HG03342 (cell line): Measurements from ENCODE around the gene ZNF468.
"Not testable (repeated sequence)": the region's sequence is repeated elsewhere in the genome, so short reads cannot be mapped to it uniquely, and the experiment has no call there.

ENCODE experiments used
- ATAC-seq: cut with Tn5 transposase; IDR thresholded peaks from one replicate; pipeline ENCODE4 v1.9.1; 2021; ENCODE audit warnings: mild to moderate bottlenecking, moderate library complexity; ENCODE audit not compliant: unreplicated experiment

ZNF468 gene

DNA sequence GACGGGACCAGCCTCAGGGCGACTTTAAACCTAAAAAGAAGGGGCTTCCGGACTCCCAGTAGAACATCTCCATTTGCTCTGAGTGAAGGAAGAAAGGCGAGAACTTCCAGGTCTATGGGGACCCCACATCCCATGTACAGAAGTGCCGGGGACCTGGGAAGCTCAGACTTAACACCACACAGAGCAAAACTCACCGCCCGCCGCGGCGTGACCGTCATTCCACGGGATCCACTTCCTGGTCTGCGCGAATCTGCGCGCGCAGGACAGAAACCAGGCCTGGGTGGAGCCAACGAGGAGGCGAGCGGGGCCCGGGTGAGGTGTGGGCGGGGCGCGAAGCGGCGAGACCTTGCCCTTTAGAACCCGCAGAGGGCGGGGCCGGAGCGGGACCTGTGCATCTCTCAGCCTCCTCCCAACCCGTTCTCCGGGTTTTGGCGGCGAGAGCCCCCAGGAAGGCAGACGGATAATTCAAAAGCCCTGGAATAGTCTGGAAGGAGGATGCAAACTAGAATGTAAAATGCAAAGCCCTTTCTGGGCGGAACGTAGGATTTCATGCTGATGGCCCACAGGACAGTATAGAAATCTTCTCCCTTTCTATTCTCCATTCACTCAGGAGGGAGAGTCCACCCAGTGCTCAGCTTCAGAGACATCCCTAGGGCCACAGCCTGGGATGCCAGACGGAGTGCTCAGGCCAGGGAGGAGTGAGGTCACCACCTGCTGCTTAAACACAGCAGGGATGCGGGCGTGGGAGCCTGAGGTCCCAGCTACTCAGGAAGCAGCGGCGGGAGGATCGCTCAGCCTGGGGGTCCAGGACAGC lies at the start of gene ZNF468:
TSS of gene ZNF468 (minus strand) at position 242 of the 814 bp plus-strand sequence. CDS start 3,347 bp downstream, outside the sequence.
- peak; percentile 97 for ATAC-seq

DNA sequence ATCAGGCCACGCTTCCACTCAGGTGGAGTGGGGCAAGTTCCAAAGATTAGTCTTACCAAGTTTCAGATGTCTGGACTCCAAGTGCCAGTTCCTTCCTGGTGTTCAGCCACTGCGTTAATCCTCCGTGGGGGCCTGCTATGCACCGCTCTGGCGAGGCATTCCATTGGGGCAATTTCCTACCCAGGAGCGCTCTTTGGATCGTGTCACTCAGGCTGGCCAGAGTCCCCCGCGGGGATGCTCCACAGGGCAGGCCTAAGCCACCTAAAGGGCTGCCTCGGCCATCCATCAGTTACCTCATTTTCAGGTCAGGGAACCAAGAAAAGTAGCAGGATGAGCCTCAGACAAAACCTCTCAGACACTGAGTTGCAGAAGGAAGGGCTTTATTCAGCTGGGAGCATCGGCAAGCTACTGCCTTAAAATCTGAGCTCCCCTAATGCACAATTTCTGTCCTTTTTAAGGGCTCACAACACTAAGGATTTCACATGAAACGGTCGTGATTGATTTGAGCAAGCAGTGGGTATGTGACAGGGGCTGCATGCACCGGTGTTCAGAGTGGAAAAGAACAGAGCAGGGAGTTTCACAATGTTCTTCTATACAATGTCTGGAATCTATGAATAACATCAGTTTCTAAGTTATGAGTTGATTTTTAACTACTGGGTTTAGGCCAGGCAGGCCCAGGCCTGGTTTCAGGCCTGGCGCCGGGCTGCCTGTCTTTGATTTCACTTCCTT lies 46.8 kb upstream of the ZNF468 start:
- not testable (repeated sequence) for ATAC-seq

DNA sequence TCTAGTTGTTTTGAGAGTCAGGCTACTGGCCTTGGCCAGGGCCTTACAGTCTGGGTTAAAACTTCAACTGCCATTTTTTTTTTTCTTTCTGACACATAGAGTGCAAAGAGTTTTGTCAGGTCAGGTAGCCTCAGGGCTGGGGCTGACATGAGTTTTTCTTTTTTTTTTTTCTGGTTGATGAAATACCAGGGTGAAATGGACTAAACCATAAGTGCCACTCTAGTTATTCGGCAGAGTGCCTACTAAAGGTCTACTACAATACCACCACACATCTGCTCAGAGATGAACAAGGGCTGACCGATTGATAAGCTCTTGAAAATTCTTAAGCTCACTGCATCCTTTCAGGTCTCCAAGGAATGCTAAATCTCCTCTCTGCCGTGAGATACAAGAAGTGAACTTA lies 44.4 kb upstream of the ZNF468 start:
- no peak for ATAC-seq

DNA sequence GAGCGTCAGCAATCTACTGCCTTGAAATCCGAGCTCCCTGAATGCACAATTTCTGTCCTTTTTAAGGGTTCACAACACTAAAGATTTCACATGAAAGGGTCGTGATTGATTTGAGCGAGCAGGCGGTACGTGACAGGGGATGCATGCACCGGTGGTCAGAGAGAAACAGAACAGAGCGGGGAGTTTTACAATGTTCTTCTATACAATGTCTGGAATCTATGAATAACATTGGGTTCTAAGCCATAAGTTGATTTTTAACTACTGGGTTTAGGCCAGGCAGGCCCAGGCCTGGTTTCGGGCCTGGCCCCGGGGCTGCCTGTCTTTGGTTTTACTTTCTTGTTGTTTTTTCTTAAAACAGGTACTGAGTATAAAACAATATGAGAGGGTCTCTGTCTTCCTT lies 41.2 kb upstream of the ZNF468 start:
- not testable (repeated sequence) for ATAC-seq

DNA sequence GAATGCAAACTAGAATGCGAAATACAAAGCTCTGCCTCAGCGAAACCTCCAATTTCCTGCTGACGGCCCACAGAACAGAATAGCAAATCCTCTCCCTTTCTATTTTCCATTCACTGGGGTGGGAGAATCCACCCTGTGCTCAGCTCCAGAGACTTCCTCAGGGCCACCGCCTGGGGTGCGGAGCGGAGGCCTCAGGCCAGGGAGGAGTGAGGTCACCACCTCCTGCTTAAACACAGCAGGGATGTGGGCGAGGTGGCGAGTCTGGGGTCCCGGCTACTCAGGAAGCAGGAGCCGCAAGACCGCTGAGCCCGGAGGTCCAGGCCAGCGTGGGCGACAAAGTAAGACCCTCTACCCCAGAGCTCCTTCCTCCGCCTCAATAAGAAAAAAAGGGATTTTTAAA lies 40.7 kb upstream of the ZNF468 start:
- no peak for ATAC-seq

DNA sequence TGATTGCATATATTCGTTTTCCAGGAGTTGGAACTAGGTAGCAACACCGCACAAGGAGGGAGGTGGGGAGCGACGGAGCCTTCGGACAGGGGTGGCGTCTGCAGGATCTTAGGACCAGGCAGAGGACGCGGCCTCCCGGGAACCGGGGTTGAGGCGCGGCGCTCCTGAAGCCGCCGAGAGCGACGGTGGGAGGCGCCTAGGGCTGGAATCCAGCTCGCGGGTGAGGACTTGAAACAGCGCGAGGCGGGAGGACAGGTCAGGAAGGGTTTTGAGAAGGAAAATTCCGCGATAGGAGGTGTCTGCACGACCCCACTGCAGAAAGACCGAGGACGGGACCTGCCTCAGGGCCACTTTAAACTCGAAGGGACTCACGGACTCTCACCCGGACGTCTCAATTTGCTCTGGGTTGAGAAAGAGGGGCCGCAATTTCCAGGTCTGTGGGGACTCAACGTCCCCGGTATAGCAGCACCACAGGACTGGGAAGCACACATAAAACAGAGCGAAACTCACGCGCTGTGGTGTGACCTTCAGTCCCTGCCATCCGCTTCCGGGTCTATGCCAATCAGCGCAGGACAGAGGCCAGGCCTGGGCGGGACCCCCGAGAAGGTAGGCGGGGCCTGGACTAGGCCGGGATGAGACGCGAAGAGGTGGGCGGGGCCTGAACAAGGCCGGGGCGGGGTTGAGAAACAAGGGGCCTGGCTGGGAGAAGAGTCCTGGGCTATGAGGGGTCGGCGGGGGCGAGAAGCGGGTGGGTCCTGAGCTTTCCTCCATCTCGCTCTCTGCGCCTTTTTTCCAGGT lies 39.9 kb upstream of the ZNF468 start, which contains the start of gene ZNF320:
TSS of gene ZNF320 (minus strand) at position 498 of the 798 bp plus-strand sequence. CDS start 7,380 bp downstream, outside the sequence.
- ATAC-seq = peak; percentile 99

DNA sequence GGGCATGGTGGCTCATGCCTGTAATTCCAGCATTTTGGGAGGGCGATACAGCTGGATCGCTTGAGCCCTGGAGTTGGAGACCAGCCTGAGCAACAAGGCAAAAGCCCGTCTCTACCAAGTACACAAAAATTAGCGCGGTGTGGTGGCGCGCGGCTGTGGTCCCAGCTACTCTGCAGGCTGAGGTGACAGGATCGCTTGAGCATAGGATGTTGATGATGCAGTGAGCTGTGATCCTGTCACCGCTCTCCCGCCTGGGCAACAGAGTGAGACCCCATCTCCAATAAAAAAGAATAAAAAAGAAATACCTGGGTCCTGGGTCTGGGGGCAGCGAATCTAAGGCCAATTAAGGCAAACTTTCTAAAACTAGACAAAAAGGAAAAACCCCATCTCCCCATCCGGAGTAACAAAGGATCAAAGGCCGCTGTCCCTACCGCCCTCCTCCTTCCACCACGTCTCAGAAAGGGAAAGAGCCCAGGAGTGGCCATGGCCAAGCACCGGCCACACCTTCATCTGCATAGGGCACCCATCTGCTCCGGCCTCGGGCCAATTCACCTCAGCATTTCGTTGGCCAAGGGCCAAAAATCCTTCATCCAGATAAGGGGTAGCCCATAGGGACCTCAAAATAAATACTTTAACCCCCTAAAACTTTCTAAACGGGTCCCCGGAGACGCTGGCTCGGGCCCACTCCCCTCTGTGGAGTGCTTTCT lies 39.2 kb upstream of the ZNF468 start:
- no peak for ATAC-seq

DNA sequence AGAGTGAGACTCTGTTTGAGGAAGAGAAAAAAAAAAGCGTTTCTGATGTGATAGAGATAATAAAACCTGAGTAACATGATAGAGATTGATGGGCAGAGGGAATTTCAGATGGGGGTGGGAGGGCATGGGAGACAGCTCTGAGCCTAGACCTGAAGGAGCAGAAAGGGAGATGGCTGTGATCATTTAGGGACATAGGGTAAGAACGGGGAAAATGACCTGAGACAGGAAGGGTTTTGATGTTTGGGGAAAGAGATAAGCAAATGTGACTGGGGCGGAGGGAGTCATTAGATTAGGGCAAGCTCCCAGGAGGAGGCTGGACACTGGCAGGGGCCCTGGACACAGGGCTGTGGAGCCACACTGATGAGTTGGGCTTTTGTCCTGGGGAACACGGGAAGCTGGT lies 33.9 kb upstream of the ZNF468 start:
- ATAC-seq = no peak

DNA sequence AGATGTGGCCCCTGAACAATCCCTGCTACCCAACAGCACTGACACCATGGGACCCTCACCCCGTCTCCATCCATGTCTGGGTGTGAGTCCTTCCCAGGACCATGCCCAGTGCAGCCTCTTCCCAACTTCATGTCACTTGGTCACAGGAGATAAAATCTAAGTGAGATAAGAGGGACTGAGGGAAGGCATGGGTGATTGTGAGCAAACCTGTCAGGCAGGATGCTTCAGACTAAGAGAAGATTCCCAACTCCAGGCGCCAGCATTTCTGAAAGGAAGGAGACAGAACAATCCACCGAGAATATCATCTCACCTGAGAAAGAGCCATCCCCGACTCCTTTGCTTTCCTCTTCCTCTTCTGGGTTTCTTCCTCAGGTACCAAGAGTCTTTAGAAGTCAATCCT lies 32.5 kb upstream of the ZNF468 start:
- ATAC-seq = no peak

DNA sequence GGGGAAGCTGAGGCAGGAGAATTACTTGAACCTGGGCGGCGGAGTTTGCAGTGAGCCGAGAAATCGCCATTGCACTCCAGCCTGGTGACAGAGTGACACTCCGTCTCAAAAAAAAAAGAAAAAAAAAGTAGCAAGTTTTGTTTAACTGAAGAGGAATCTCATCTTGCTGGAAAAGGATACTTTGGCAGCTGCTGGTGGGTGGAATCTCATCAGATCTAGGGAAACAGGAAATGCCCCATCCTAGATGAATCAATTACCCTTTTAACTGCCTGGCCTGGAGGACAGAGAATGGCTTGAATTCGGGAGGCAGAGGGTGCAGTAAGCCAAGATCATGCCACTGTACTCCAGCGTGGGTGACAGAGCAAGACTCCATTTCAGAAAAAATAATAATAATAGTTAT lies 31.7 kb upstream of the ZNF468 start:
- ATAC-seq = no peak

DNA sequence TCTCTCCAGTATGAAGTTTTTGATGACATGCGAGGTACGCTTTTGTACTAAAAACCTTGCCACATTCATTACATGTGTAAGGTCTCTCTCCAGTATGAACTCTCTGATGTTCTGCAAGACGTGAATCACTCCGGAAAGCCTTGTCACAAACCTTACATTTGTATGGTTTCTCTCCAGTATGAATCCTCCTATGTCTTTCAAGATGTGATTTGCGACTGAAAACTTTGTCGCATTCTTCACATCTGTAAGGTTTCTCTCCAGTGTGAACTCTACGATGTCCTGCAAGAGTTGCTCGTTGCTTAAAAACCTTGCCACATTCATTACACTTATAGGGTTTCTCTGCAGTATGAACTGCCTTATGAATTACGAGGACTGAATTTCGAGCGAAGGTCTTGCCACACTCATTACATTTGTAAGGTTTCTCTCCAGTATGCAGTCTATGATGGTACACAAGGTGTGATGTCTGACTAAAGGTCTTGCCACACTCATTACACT lies 23.5 kb upstream of the ZNF468 start:
- no peak for ATAC-seq

DNA sequence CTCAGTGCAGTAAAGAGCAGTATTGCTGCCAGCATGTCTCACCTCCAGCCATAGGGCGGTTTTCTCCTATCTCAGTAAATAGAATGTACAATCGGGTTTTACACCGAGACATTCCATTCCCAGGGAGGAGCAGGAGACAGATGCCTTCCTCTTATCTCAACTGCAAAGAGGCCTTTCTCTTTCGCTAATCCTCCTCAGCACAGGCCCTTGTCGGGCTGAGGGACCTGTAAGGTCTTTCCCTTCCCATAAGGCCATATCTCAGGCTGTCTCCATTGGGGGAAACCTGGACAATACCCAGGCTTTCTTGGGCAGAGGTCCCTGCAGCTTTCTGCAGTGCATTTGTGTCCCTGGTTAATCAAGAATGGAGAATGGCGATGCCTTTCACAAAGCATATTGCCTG lies 15.6 kb upstream of the ZNF468 start:
- not testable (repeated sequence) for ATAC-seq

DNA sequence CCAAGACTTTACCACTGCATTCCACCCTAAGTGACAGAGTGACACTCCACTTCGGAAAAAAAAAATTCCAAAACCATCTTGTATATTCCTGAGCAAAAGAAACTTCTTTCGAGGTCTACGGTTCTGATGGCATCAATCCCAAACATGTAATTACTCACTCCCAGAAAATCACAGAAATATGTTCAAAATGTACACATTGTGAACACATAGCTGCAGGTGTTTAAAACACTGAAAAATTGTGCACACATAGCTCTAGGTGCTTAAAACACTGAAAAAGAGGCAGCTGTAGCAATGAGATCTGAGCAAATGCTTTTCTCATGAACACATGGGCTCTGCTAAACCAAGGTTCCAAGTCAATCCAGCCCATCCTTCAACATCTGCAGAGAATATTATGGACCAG lies 14.0 kb upstream of the ZNF468 start:
- ATAC-seq = no peak

DNA sequence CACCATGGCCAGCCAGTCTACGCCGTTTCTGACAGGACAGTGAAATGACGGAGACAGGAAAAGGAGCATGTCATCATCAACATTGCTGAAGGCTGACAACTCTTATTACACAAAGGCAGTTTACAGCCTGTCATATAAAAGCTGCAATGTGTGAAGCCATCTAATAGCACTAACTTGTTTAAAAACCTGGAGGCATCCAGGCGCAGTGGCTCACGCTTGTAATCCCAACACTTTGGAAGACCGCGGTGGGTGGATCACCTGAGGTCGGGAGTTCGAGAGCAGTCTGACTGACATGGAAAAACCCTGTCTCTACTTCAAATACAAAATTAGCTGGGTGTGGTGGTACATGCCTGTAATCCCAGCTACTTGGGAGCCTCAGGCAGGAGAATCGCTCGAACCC lies 10.6 kb upstream of the ZNF468 start:
- ATAC-seq = not testable (repeated sequence)

DNA sequence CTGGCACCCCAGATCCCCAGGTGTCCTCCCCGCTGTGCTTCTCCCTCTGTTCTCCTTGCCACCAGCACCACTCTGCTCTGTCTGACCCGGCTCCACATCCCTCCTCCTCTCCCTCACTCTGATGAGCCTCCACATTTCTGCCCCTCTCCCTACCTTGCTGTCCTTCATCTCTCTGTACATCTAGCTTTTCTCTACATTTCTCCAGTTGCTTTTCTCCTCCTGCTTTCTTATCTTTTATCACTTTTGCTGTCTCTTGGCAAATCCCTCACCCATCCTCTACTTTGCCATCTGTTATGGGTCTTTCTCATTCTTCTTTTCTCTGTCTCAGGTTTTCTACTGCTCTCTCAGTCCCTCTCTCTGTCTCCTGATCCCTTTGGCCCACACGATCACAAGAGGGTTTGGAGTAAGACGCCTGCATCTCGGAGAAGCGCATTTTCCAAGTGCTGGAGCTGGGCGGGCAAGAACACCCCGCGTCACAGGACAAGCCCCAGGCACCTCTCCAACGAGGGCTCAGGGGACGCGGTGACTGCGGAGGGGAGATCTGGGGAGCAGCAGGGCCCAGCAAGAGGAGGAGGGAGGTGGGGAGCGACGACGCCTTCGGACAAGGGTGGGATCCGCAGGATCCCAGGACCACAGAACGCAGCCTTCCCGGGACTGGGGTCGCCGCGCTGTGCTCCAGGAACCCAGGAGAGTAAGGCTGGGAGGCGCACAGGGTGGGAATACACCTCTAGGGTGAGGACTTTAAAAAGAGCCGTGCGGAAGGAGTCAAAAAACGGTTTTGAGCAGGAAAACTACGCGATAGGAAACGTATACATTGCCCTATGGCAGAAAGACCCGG lies 660 bp downstream of the ZNF468 start:
- peak; percentile 34 for ATAC-seq

DNA sequence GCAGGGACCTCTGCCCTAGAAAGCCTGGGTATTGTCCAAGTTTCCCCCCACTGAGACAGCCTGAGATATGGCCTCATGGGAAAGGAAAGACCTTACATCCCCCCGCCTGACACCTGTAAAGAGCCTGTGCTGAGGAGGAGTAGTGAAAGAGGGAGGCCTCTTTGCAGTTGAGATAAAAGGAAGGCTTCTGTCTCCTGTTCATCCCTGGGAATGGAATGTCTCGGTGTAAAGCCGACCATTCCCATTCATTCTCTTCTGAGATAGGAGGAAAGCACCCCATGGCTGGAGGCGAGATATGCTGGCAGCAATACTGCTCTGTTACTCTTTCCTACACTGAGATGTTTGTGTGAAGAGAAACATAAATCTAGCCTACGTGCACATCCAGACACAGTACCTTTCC lies 10.1 kb downstream of the ZNF468 start:
- not testable (repeated sequence) for ATAC-seq

DNA sequence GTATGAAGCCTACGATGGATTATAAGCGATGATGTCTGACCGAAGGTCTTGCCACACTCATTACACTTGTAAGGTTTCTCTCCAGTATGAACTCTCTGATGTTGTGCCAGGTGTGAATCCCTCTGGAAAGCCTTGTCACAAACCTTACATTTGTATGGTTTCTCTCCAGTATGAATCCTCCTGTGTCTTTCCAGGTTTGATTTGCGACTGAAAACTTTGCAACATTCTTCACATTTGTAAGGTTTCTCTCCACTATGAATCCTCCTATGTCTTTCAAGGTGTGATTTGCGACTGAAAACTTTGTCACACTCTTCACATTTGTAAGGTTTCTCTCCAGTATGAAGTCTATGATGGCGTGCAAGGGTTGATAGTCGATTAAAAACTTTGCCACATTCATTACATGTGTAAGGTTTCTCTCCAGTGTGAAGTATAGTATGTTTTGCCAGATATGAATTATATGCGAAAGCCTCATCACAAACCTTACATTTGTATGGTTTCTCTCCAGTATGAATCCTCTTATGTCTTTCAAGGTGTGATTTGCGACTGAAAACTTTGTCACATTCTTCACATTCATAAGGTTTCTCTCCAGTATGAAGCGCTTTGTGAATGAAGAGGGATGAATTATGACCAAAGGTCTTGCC lies 16.5 kb downstream of the ZNF468 start:
- not testable (repeated sequence) for ATAC-seq

DNA sequence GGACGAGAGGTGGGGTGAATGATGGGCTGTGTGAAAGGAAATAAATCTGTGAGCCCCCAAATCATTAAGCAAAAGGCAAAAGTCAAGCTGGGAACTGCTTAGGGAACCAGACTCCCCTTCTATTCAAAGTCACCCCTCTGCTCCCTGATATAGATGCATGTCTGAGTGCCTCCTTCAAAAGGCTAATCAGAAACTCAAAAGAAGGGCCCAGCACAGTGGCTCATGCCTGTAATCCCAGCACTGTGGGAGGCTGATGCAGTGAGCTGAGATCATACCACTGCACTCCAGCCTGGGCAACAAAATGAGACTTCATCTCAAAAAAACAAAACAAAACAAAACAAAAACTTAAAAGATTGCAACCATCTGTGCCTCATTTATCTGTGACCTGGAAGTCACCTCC lies 23.1 kb downstream of the ZNF468 start:
- not testable (repeated sequence) for ATAC-seq

DNA sequence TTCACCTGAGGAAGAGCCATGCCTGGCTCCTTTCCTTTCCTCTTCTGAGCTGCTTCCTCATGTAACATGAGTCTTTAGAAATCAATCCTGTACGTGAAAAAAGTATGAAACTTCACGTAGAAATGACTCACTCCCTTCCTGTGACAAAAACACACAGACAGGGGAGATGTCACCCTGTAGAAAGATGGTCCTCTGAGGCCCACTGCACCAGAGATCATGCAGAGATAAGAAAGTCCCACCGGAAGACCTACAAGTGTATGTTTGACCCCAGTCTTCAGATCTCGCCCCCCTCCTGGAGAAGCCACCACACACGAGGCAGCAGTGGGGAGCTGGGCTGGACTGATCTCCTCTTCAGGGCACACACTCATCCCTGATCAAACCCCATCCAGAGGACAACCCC lies 23.9 kb downstream of the ZNF468 start:
- ATAC-seq = not testable (repeated sequence)
